K562 (cell line): Measurements from ENCODE around the gene ZSCAN26. TPM values are rescaled to one million over a fixed set of nuclear protein-coding genes. Genes with fewer than 3 reads are reported as not detected.

Experiments used
- BRD4 ChIP-seq: fragments of 200-600 bp; sonication (generic); IDR thresholded peaks from 2 replicates; pipeline ENCODE4 v1.6.1; 2017; ENCODE audit warnings: inconsistent platforms
- CBFA2T2 ChIP-seq: fragments of 450-650 bp; conservative IDR thresholded peaks from 2 replicates; pipeline ENCODE4 v1.6.1; 2017; ENCODE audit warnings: mild to moderate bottlenecking
- CBFA2T3 ChIP-seq: fragments of 450-650 bp; IDR thresholded peaks from 2 replicates; pipeline ENCODE4 v1.6.1; 2017
- CREB1 ChIP-seq, 2 experiments: sonication (generic) in 1 of 2; formaldehyde crosslinking in 1 of 2; IDR thresholded peaks; 2 replicates each; pipeline versions ENCODE4 v1.6.1 to v1.8.0; 2012 to 2022; ENCODE audit warnings: inconsistent platforms in 1 of 2, mild to moderate bottlenecking in 1 of 2, missing genetic modification reagents in 1 of 2, moderate library complexity in 1 of 2
- DACH1 ChIP-seq: fragments of 450-650 bp; IDR thresholded peaks from 2 replicates; pipeline ENCODE4 v1.6.1; 2018; ENCODE audit not compliant: partially characterized antibody
- E2F5 ChIP-seq: sonication (generic); formaldehyde crosslinking; IDR thresholded peaks from 2 replicates; pipeline ENCODE4 v1.8.0; 2022; ENCODE audit warnings: mild to moderate bottlenecking, missing genetic modification reagents
- EP300 ChIP-seq: IDR thresholded peaks from 2 replicates; pipeline ENCODE4 v1.6.1; 2012; ENCODE audit warnings: low read length, improper control_type of control experiment
- HINFP ChIP-seq: fragments of 450-650 bp; conservative IDR thresholded peaks from 2 replicates; pipeline ENCODE4 v1.6.1; 2016; ENCODE audit warnings: missing genetic modification characterization, low read depth, mild to moderate bottlenecking, control low read depth, missing compliant biosample characterization
- HLTF ChIP-seq: fragments of 450-650 bp; IDR thresholded peaks from 2 replicates; pipeline ENCODE4 v1.6.1; 2016
- LCOR ChIP-seq: sonication (generic); formaldehyde crosslinking; IDR thresholded peaks from 2 replicates; pipeline ENCODE4 v1.8.0; 2022; ENCODE audit warnings: mild to moderate bottlenecking, missing genetic modification reagents
- MBD2 ChIP-seq: sonication (generic); IDR thresholded peaks from 2 replicates; pipeline ENCODE4 v1.6.1; 2016; ENCODE audit warnings: low read depth, borderline replicate concordance
- OTX1 ChIP-seq: fragments of 450-650 bp; formaldehyde crosslinking; IDR thresholded peaks from 2 replicates; pipeline ENCODE4 v1.4.0; 2022; ENCODE audit warnings: mild to moderate bottlenecking
- PCBP1 ChIP-seq: fragments of 200-400 bp; formaldehyde crosslinking; IDR thresholded peaks from 2 replicates; pipeline ENCODE4 v1.6.1; 2018; ENCODE audit warnings: mild to moderate bottlenecking, low read depth, low read length; ENCODE audit not compliant: poor library complexity, severe bottlenecking
- PCBP2 ChIP-seq: fragments of 200-400 bp; formaldehyde crosslinking; IDR thresholded peaks from 2 replicates; pipeline ENCODE4 v1.6.1; 2018; ENCODE audit warnings: low read length, low read depth, mild to moderate bottlenecking, moderate library complexity; ENCODE audit not compliant: poor library complexity, severe bottlenecking
- PTBP1 ChIP-seq: fragments of 200-400 bp; formaldehyde crosslinking; IDR thresholded peaks from 2 replicates; pipeline ENCODE4 v1.6.1; 2017; ENCODE audit warnings: low read depth, low read length
- RB1 ChIP-seq: fragments of 450-650 bp; IDR thresholded peaks from 2 replicates; pipeline ENCODE4 v1.6.1; 2017; ENCODE audit warnings: low read depth, mild to moderate bottlenecking
- RBFOX2 ChIP-seq: fragments of 200-400 bp; formaldehyde crosslinking; IDR thresholded peaks from 2 replicates; pipeline ENCODE4 v1.6.1; 2017; ENCODE audit warnings: low read depth, mild to moderate bottlenecking, low read length, moderate library complexity
- SMARCA4 ChIP-seq: fragments of 450-650 bp; IDR thresholded peaks from 2 replicates; pipeline ENCODE4 v1.6.1; 2016
- ZC3H8 ChIP-seq: fragments of 450-650 bp; IDR thresholded peaks from 2 replicates; pipeline ENCODE4 v1.6.1; 2017
- ZNF134 ChIP-seq: fragments of 250-450 bp; sonication (Bioruptor Pico); conservative IDR thresholded peaks from 2 replicates; pipeline ENCODE4 v1.4.0; 2020
- ZSCAN29 ChIP-seq: fragments of 450-650 bp; IDR thresholded peaks from 2 replicates; pipeline ENCODE4 v1.6.1; 2017
- polyA plus RNA-seq, 8 experiments: library from polyadenylated mRNA; depleted of rRNA in 4 of 8; stranded (reverse) in 5 of 8; unstranded in 3 of 8; fragments of >200 nt; fragmentation: Nextera tagmentation in 2 of 8; fragmentation: Illumina TruSeq in 1 of 8; extraction: Ambion mirVana in 2 of 8; extraction: Trizol in 1 of 8; gene quantifications; 2 replicates each; pipeline versions ENCODE4 v1.2.1 to v1.2.3, GENCODE V29; 2011 to 2014; ENCODE audit warnings: inconsistent platforms in 1 of 8, missing spikeins in 1 of 8
- total RNA-seq, 7 experiments: library from RNA; depleted of rRNA in 6 of 7; stranded (reverse); fragments of >200 nt in 6 of 7; fragmentation: Illumina TruSeq in 2 of 7; extraction: Trizol in 2 of 7; gene quantifications; 2 replicates each; pipeline versions ENCODE4 v1.2.1 to v1.2.3, GENCODE V29; 2011 to 2021; ENCODE audit warnings: low replicate concordance in 1 of 7
- TF ChIP-seq, protein P1 (sequence below): IDR thresholded peaks from 2 replicates; pipeline ENCODE4 v1.6.1; 2016; ENCODE audit warnings: missing genetic modification characterization, missing compliant biosample characterization
- TF ChIP-seq, protein P2 (sequence below), 2 experiments: fragments of 450-650 bp; IDR thresholded peaks; 2 replicates each; pipeline ENCODE4 v1.6.1; 2016
- TF ChIP-seq, protein P3 (sequence below): fragments of 450-650 bp; formaldehyde crosslinking; IDR thresholded peaks from 2 replicates; pipeline ENCODE4 v1.4.0; 2022; ENCODE audit warnings: missing genetic modification characterization

ZSCAN26 gene
- total and polyA plus RNA-seq, 9 of the 15 experiments (the other 6 are each of a cell fraction or from before 2014, with no cell fraction given): 5.9 to 14.2 (median 10.5) TPM

GRCh38 chr6:28266962-28267694, at the start of gene ZSCAN26 (continued):
- TF ChIP-seq E2F5 (0 out of 2 replicates have a peak, but pooled peaks have one; percentile 38), DACH1 (no peak), ZNF134 (CRISPR knock-in tag) (0 out of 2 replicates have a peak, but pooled peaks have one; percentile 26), BRD4 (peak; percentile 69; the same call in 1 of the 2 replicates), EP300 (no peak), PTBP1 (no peak), HINFP (tag) (no peak), CREB1 (IDR thresholded peaks at IDR 0.05) (0 out of 2 replicates have a peak, but pooled peaks have one; percentile 13), CREB1 (CRISPR knock-in tag; IDR thresholded peaks at IDR 0.05) (peak; percentile 46; the same call in 1 of the 2 replicates), CBFA2T3 (no peak; the same call in 1 of the 2 replicates), ZSCAN29 (no peak), PCBP2 (no peak), MBD2 (0 out of 2 replicates have a peak, but pooled peaks have one; percentile 62), PCBP1 (no peak), SMARCA4 (no peak), ZC3H8 (no peak), LCOR (CRISPR knock-in tag) (no peak), RB1 (peak; percentile 86), CBFA2T2 (no peak), HLTF (peak; percentile 81; the same call in 1 of the 2 replicates), RBFOX2 (peak; percentile 87), OTX1 (CRISPR knock-in tag) (peak; percentile 84)
- TF ChIP-seq, protein P1, sequence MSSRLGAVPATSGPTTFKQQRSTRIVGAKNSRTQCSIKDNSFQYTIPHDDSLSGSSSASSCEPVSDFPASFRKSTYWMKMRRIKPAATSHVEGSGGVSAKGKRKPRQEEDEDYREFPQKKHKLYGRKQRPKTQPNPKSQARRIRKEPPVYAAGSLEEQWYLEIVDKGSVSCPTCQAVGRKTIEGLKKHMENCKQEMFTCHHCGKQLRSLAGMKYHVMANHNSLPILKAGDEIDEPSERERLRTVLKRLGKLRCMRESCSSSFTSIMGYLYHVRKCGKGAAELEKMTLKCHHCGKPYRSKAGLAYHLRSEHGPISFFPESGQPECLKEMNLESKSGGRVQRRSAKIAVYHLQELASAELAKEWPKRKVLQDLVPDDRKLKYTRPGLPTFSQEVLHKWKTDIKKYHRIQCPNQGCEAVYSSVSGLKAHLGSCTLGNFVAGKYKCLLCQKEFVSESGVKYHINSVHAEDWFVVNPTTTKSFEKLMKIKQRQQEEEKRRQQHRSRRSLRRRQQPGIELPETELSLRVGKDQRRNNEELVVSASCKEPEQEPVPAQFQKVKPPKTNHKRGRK (tag): 0 out of 2 replicates have a peak, but pooled peaks have one; percentile 44
- TF ChIP-seq, protein P2, sequence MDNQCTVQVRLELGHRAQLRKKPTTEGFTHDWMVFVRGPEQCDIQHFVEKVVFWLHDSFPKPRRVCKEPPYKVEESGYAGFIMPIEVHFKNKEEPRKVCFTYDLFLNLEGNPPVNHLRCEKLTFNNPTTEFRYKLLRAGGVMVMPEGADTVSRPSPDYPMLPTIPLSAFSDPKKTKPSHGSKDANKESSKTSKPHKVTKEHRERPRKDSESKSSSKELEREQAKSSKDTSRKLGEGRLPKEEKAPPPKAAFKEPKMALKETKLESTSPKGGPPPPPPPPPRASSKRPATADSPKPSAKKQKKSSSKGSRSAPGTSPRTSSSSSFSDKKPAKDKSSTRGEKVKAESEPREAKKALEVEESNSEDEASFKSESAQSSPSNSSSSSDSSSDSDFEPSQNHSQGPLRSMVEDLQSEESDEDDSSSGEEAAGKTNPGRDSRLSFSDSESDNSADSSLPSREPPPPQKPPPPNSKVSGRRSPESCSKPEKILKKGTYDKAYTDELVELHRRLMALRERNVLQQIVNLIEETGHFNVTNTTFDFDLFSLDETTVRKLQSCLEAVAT (IDR thresholded peaks at IDR 0.05): peak; percentile 54 to 58; a peak in 3 of 4 replicates
- TF ChIP-seq, protein P3, sequence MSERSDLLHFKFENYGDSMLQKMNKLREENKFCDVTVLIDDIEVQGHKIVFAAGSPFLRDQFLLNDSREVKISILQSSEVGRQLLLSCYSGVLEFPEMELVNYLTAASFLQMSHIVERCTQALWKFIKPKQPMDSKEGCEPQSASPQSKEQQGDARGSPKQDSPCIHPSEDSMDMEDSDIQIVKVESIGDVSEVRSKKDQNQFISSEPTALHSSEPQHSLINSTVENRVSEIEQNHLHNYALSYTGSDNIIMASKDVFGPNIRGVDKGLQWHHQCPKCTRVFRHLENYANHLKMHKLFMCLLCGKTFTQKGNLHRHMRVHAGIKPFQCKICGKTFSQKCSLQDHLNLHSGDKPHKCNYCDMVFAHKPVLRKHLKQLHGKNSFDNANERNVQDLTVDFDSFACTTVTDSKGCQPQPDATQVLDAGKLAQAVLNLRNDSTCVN (CRISPR knock-in tag): peak; percentile 87; the same call in 1 of the 2 replicates
